Limb (tissue), 2 donors: ENCODE data around the gene SERBP1.
"Not testable (repeated sequence)": the region's sequence is repeated elsewhere in the genome, so short reads cannot be mapped to it uniquely, and the experiment has no call there.

Experiments used
- DNase-seq, 2 donors: peaks; one replicate each; pipeline ENCODE4 v3.0.0-alpha.2; 2016; ENCODE audit errors: extremely low spot score in 2 of 2

SERBP1 gene

DNA sequence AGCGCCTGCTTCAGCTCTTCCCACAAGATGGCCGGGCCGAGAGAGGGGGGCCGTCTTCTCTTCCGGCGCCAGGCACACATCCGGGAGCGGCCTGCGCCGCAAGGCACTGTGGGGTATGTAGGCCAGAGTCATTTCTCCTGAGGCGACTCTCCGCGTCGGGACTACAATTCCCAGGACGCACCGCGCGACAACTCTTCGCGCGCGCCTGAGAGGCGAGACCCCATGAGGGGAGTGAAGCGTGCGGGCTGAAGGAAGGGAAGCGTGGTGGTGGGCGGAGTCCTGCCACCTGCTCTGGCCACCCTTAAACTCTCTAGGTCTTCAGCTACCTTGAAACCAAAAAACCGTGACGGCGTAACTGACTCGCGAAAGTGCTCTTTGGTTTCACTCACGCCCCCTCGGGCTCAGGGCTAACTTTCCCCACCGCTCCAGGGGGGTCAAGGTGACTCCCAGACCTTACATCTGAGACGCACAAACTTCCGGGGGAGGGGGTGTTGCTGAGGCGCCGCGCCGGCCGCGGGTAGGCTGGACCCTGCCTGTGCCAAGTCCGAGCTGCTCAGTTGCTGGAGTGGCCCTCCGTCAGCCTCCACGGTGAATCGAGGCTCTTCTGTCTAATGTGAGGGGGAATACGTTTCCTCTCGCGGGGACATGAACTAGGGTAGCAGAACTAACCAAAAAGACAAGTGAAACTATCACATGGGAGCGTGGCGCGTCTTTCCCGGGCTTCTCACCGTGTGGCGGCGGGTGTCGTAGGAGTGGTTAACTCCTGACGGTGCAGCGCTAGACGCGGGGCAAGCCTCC lies at the start of gene SERBP1:
TSS of gene SERBP1 (minus strand) at position 45 of the 798 bp plus-strand sequence. CDS start 102 bp downstream, outside the sequence.
- peak; percentile 97 for DNase-seq

GRCh38 chr1:67479146-67479891 lies 49.1 kb upstream of the SERBP1 start:
- DNase-seq: peak; percentile 29 to 56

- no peak for DNase-seq
Measured at GRCh38 chr1:67476906-67477305, 46.7 kb upstream of the SERBP1 start.

DNA sequence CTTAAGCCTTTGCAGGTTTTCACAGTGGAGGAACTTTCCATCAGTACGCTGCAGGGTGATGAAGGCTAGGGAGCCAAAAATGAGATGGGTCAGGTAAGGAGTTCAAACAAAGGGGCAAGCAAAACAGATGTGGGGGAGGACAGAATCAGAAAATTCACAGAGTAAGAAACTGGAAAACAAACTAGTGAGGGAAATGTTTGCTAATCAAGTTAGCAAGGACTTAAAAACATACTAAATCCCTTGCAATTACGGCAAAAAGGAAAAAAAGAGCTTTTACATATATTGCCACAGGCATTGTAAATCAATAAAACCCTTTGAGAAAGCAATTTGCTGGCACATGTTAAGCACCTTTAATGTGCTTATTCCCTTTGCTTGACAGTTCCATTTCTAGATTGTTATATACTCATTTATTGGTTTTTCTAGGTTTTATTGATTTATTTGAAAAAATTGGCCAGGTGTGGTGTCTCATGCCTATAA lies 45.8 kb upstream of the SERBP1 start:
- no peak for DNase-seq

GRCh38 chr1:67472056-67472455 lies 41.9 kb upstream of the SERBP1 start:
- no peak for DNase-seq

DNA sequence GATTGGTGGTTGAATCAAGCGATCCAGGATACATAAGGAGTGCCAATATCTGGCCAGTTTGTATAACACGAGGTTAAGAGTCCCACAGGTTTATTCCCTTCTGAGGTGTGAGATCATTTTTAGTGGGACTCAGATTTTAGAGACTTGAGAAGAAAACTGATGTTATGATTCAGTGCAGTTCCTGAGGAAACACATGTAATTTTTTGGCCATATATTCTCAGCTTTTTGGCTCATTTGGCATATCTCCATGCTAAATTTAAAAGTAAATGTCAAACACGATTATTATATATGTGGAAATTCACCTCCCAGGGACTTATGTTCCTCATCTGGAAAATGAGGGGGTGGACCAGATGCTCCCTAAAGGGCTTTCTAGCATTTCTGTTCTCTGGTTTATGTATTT lies 39.2 kb upstream of the SERBP1 start:
- DNase-seq: no peak

DNA sequence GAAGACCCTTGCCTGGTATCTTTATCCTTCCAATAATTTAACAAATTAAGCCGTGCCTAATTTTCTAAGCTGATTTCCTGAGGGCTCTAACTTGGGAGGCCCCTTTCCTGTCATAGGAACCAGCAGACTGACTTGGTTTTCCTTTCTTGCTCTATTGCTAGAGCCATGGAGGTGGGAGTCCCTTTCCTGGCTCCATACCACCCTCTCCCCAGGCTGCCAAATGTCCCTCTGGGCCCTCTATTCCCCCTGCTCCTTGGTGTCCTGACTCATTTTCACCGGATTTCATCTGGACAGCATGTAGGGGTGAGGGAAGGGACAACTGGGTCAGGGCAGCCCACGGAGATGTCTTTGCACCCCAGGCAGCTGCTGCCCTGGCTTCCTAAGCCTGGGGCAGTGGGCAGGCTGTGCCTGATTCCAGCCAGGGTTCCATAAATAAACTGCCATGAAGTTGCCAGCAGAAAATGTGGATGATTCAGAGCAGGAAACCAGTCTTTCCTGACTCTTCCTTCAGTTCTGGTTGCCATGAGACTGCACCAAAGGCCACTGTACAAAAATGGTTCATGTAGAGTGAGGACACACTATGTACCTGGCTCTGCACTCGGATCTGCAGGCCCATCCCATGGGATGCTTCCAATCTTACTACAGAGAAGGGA lies 38.0 kb upstream of the SERBP1 start:
- no peak for DNase-seq

- DNase-seq: no peak
Measured at GRCh38 chr1:67465375-67465774, 35.2 kb upstream of the SERBP1 start.

- no peak for DNase-seq
Measured at GRCh38 chr1:67464746-67465145, 34.5 kb upstream of the SERBP1 start.

- DNase-seq: no peak
Measured at GRCh38 chr1:67464058-67464457, 33.9 kb upstream of the SERBP1 start.

GRCh38 chr1:67463298-67463955 lies 33.2 kb upstream of the SERBP1 start:
- no peak for DNase-seq

DNA sequence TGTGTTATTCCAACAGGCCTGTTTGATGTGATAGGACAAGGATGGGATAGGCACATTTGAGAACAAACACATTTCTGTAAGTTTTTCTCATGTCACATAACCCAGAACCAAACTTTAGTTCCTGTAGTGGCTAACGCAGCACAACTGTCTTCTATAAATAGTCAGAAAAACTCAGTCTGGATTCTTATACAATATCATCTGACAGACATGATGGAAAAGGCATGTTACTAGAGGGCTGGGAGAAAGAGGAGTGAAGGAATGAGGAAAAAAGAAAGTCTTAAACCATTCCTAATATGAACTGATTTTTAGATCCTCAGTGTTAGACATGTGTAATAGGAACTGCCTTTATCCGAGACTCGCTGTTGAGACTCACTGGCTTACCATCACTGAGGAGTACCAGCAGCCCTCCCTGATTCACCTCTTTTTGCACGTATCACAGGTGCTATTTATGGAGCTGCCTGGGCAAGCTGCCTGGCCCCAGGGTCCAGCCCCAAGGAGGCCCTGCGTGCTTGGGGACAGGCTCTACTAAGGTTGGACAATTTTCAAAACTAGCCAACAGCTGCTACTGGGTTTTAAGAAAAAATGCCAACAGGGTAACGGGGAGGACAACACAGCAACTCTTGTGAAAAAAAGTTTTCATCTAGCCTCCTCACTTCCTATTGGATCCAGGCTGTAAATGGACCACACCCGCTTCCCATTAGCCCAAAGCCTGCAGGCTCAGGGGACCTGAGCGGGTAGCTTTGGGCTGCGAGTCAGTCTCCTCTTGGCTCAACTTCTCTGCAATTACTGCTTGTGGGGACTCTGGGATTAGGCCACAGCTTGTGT lies 30.7 kb upstream of the SERBP1 start:
- peak in 1 of 2 donors; percentile 53 for DNase-seq

DNA sequence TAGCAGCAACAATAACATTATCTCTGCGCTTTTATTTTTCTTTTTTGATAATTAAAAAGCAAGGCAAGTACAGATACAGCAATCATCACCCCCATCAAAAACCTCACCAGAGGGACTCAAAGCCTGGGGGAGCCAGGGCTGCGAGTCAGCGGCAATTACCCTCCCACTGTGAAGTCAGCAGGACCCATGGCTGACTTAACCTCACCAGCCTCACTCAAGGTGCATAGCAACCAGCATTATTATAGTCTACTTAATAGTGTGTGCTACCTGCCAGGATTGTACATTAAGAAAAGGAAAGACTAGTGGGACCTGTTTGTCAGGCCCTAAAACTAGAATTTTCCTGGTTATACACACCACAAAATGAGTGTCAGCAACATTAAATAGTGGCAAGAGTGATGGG lies 28.9 kb upstream of the SERBP1 start:
- DNase-seq: no peak

- no peak for DNase-seq
Measured at GRCh38 chr1:67458663-67459062, 28.5 kb upstream of the SERBP1 start.

GRCh38 chr1:67457247-67457646 lies 27.0 kb upstream of the SERBP1 start:
- no peak for DNase-seq

DNA sequence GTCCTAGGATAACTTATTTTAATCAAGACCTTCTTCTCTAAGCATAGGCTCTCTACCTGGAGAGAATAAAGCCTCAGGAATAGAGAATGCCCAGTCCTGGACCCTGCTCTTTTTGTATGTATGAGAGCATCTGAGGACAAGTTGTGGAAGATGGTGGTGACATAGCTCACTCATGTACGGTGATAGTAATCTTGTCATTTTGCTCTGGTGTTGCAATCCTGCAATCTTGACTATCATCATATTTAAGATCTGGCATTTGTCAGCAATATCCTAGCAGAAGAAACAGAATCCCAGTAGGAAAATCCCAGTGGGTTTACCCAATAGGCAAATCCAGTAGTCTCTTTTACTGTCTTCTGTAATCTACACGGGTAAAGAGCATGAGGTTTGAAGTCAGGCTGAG lies 21.6 kb upstream of the SERBP1 start:
- no peak for DNase-seq

DNA sequence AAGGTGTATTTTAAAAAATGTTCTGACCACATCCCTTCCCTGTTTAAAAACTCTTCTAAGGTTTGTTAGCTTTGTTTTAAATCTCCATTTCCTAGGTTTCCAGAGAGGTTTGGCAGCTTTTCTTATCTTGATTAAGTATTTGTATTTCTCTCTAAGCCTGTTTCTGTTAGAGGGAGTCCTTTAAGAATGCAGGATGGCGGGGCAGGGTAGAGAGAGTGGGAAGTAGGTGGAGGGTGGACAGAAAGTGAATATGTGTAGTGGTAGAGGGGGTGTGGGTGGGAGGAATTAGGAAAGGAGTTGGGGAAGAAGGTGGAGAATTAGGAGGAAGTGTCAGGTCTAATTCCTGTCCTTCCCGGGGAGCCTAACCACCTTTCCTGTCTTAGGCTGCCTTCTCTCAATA lies 21.2 kb upstream of the SERBP1 start:
- no peak for DNase-seq

DNA sequence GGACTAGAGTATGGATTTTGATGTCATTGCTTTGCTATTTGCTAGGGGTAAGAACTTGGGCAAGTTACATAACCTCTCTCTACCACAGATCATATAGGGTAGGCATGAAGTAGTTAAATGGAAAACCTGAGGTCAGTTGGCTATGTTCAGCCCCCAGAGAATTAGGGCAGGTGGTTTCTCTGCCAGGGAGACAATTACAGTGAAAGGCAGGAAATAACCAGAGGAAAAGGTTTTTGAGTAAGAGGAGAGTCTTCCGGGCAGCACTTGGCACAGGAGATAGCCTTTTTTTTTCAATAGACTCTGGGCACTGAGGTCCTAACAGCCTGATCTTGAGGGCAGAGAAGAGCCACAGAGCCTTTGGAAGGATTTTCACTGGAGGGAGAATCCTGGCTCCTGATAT lies 16.7 kb upstream of the SERBP1 start:
- DNase-seq: no peak

GRCh38 chr1:67446014-67446413 lies 15.8 kb upstream of the SERBP1 start:
- DNase-seq: not testable (repeated sequence)

DNA sequence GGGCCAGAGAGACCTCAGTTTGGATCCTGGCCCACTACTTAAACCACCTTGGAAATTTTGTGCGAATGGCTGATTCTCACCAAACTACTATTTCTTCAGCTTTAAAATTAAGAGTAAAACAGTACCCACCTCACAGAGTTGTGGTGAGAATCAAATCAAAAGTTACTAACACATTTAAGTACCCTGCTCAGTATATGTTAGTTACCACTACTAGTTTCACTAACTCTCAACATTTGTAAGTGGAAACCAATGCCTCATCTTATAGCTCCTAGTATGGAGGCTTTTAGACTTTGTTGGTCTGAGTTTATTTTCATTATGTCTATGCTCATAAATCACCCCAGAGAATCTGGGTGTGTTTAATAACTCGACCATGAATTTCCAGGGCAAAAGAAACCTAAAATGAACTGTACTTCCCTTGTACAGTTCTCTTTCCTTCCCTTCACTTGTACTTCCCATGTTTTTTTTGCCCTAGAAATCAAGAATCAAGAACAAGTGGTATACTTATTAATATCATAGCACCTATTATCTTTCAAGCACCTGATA lies 11.6 kb upstream of the SERBP1 start:
- no peak for DNase-seq
